GM19099 (cell line): ENCODE measurements around the gene MYO16.

ENCODE experiments used
- POLR2A ChIP-seq: IDR thresholded peaks from 3 replicates; pipeline ENCODE4 v1.6.1; 2011; ENCODE audit warnings: low read depth; ENCODE audit not compliant: insufficient read length; ENCODE audit errors: extremely low read depth

MYO16 gene

DNA sequence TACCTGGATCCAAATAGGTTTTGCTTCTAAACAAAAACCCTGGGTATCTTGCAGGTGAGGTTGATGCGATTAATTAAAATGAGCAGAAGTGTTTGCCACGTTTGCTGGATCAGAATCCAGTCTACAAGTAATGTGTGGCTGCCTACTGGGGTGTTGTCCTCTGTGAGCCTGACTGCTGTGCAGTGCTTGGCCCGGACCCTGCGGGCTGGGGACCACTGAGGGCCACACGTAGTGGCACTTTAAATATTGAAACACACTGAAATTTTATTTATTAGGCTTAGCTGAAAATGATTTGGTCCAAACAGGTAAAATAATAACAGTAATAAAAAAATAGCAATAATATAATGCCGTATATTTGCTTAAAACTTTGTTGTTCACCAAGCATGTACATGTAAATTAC, 338.0 kb downstream of the MYO16 start:
- no peak for TF ChIP-seq POLR2A

DNA sequence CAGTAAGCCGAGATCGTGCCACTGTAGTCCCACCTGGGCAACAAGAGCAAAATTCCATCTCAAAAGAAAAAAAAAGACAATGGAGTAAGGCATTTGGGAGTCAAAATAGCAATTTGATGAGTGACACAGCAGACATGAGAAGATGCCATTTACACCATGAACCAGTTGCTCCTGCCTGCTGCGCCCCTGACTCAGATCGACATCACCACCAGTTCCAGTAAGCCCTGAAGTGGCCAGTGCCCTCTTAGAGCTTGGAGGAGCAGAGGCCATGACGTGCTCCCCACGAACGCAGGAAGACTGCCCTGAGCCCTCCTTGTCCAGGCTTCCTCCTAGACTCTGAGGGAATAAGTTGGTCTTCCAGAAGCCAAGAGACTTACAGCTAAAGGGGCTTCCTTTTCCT, 339.2 kb downstream of the MYO16 start:
- TF ChIP-seq POLR2A, result no peak

DNA sequence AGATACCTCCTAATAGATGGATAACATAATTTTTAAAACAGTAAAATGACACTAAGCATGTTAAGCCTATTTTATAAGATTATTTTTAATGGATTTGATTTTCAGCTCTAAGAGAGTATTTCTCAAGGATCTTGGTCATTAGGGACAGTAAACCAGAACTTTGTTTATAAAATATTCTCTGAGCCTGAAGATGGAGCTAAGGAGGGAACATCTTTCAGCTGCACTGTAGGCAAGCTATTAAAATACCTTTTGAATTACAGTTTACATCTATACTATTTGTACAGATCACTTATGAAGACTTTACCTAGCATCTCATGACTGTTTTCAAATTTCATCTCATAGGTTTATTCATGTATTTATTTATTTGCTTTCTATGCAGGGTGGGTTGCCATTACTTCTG, 345.3 kb downstream of the MYO16 start:
- TF ChIP-seq POLR2A, result no peak

DNA sequence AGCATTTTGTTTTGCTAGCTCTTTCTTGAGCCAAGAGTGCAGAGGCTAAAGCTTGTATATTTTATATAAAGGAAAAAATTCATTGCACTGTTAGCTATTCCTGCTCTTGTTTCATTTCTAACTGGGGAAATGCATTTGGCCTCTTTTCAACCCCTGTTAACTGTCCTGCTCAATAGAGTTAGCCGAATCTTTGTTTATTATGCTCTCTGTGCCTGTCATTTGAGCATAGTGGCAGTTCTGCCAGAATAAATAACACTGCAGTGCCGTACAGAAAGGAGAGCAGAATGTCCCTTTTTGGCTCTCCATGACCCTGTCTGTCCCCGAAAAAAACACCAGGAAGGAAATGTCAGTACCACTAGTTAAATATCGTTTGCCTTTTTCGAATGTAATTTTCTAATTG, 350.8 kb downstream of the MYO16 start:
- no peak for TF ChIP-seq POLR2A

DNA sequence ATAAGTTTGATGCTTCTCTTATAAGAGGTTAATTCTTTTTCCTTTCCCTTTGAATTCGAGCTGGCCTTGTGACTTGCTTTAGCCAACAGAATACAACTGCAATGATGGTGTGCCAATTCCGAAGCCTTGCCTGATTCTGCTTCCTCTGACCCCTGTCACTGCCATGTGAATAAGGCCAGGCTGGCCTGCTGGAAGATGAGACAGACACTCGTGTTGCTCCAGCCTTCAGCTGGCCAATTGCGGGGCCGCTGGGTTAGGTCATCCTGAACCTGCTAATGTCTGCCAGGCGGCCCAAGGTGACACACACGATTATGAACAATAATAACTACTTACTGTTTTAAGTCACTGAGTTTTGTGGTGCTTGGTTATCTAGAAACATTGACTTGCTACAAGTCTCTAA, 352.0 kb downstream of the MYO16 start:
- no peak for TF ChIP-seq POLR2A

DNA sequence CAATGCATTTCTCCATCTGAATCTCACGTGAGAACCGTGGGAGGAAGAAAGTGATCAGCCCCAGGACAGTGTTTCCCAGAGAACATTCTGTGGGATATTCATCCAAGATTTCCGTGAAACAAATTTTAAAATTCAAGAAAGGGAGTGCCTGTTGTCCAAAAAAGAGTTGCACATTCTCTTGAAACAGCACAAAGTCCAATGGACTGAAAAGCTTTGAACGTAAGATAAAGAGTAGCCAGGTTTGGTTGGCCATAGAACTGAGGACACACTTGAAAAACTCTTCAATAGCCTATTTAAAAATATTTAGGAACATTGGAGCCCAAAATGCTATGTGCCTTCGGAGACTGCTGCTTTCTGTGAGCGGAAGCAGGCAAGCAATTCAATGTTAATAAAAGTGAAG, 353.9 kb downstream of the MYO16 start:
- TF ChIP-seq POLR2A, result no peak

DNA sequence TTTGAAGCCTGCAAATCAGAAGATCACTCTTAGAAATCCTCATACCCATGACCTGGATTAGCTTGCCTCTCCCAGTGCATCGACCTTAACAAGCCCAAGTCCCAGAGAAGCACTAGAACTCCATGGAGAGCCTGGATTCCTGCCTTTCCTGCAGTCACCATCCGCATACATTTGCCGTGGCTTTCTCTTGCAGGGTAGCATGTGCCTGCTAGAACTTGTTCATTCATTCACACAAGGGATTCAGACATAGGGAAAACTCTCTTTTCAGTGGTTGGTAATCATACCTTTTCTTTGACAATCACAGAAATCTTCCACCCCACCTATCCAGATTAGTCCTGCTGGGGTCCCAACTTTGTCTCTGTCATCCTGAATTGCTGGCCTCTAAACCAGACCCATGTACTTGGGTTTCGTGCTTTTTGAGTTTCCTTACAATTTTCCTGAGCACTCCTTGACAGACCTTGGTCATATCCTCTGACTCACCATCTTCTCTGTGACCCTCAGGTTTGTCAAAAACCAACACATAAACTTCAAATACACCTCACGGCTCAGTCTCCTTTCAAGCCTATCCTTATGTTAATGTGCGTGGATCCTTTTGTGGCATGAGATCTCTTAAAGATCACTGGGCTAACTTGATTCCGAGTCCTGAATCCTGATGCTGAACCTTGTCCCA, 355.0 kb downstream of the MYO16 start:
- TF ChIP-seq POLR2A, result no peak

DNA sequence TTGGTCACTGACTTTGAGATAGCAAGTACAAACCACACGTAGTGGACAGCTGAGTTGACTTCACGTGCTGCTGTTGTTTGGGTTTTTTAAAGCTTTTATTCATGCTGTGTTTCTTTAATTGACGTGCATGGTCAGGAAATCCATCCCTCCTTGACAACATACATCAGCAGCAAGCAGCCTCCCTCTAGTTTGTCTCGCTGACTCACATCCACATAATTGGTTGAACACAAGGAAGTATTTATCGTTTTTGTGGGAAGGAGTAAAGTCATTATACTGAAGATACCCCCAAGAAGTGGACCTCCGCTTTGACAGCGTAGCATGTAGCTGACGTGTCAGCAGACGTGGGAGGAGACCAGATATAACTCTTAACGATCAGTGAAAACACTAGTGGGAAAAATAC, 355.8 kb downstream of the MYO16 start:
- TF ChIP-seq POLR2A, result no peak

DNA sequence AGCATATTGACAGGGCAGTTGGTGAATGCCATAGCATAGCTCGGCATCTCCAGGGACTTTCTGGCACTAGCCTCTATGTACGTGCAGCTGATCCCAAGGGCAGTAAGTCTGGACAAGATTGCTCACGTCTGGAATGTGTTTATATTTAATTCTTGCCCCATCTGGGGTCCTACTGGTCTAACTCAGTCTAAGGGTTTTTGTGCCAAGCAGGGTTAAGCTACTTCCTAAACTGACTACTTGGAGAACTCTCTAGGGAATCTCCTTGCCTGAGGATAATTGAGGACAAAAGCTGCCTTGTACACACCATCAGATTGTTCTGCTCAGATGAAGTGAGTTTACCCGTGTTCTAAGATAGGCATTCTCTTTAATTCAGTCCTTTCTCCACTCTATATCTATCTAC, 358.1 kb downstream of the MYO16 start:
- TF ChIP-seq POLR2A, result no peak

DNA sequence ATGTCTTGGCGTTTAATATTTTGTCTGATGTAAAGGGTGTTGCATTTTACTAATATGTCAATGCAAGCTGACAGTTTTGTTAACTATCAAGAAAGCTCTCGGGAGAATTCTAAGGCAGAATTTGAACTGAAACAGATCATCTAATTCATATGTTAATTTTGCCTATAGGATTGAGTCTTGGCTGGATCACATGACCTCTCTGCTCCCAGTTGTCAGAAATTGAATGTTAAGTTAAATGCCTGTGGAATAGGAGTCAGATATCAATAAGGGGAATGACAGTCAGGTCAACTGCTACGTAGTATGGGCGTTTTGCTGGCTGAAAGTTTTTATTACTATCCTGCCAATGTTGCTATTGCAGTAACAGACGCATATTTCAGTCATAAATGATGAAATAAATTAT, 358.5 kb downstream of the MYO16 start:
- no peak for TF ChIP-seq POLR2A

DNA sequence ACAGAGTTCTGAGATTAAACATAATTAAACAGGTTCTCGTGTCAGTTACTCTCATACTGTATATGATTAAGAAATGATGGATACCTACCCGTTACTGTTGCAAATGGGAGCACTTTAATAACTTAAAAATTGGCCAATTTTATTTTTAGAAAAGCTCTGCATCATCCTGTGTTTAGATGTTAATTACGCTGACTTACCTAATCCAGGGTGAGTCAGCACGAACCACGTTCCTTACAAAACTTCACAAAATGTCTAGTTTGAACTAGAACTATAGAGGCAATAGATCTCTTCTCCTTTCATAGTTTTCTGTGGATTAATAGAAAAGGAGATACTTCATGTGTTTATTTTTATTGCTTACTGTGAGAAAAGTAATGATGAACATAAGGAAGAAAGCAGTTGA, 363.9 kb downstream of the MYO16 start:
- no peak for TF ChIP-seq POLR2A

DNA sequence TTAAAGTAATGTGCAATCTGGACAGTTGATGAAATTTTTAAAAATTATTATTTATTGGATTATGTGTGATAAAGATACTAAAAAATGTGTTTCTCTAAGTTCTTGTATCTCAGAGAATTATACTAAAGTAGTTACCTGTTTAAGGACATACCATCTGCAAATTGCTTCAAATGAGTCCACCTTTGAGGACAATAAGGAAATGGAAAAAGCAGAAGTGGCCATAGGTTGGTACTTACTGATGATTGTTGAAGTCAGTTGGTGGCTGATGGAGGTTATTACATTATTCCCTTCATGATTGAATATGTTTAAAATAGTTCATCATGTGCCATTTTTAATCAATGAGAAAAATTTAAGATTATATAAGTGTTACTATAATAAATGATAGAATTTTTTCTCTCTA, 367.0 kb downstream of the MYO16 start:
- no peak for TF ChIP-seq POLR2A

DNA sequence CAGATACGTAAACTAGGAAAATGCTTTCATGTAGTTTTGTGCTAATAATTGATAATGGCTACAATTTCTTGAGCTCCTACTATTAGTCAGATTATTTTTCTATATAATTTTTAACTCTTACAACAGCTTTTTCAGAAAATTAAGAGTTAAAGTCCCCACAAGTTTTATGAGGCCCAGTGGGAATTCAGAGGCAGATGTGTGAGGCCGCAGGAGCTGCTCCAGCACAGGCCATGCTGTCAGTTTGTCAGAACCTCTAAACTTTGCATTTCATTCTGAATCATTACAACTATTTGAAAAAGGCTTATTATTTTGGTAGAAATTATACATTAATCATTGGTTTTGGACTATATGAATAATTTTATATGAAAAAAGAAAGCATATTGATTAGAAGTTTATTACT, 370.8 kb downstream of the MYO16 start:
- TF ChIP-seq POLR2A, result no peak

DNA sequence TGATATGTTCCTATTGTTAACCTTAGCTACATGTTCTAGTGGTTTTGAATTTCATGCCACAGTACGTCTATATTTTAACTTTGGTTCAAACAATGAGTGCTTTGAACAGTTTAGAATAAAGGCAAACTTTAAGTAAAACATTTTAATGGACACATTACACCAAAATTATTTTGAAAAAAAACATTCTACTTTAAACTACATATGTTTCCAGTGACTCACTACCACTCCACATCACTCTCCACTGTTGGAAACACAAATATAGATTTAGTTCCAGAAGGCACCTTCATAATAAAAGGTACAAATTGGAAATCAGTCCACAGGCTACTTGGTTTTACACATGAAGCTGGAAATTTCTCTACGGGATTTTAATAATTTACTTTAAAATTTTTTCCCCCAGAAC, 373.5 kb downstream of the MYO16 start:
- TF ChIP-seq POLR2A, result no peak

DNA sequence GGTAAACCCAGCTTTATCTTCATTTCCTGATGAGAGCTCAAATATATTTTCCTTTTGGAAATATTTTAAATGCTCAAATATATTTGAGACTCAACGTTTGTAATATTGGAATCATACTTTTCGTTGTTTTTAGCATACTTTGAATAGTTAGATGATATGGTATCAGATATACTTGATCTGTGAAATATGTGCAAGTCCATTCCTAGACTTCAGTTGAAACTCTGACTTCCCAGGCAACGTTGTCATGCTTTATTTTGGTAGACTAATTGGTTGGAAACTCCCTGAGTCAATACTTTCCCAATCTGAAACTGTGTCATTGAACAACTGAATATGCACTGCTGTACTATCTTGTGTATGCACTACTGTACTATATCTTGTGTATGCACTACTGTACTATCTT, 378.5 kb downstream of the MYO16 start:
- TF ChIP-seq POLR2A, result no peak

DNA sequence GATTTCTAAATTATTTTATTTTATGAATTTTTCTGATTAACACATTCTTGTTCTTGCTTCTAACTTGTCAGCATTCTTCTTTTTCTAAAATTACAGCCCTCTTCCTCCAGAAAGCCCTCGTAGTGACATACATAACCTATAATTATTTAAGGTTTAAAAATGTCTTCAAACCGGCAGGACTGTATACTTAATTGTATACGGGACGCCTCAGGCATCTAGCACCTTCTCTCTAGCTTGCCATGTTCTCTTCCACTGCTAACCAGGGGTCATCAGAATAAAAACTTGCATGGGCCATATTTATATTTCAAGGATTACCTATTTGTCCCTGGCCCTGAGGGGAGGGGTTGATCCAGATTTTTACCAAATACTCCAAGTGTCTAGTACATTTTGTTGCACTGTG, 380.3 kb downstream of the MYO16 start:
- no peak for TF ChIP-seq POLR2A

DNA sequence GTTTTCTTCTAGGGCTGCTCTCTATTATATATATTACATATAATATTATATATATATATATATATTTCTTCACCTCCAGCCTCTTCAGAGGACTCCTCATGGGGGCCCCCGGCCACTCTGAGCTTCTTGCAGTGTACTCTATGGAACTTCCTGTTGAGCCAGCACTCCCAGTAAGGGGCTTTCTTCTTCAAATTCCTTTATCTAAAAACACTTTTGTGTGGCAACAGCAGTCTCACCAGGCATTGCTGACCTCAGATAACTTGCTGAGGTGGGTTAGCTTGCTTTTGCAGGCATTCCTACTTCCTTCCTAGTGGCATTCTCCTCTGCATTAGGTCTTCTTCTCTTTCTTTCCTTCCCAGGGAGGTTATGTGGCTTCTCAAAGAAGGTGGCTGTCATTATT, 381.5 kb downstream of the MYO16 start:
- TF ChIP-seq POLR2A, result no peak
